CD4-positive, alpha-beta T cell treated with Interleukin-17A for 4 hours (primary cell): ENCODE data around the gene PHRF1.

Experiments
- DNase-seq: peaks from one replicate; pipeline ENCODE4 v3.0.0-alpha.2; 2020; ENCODE audit warnings: mixed read lengths

PHRF1 gene, protein sequence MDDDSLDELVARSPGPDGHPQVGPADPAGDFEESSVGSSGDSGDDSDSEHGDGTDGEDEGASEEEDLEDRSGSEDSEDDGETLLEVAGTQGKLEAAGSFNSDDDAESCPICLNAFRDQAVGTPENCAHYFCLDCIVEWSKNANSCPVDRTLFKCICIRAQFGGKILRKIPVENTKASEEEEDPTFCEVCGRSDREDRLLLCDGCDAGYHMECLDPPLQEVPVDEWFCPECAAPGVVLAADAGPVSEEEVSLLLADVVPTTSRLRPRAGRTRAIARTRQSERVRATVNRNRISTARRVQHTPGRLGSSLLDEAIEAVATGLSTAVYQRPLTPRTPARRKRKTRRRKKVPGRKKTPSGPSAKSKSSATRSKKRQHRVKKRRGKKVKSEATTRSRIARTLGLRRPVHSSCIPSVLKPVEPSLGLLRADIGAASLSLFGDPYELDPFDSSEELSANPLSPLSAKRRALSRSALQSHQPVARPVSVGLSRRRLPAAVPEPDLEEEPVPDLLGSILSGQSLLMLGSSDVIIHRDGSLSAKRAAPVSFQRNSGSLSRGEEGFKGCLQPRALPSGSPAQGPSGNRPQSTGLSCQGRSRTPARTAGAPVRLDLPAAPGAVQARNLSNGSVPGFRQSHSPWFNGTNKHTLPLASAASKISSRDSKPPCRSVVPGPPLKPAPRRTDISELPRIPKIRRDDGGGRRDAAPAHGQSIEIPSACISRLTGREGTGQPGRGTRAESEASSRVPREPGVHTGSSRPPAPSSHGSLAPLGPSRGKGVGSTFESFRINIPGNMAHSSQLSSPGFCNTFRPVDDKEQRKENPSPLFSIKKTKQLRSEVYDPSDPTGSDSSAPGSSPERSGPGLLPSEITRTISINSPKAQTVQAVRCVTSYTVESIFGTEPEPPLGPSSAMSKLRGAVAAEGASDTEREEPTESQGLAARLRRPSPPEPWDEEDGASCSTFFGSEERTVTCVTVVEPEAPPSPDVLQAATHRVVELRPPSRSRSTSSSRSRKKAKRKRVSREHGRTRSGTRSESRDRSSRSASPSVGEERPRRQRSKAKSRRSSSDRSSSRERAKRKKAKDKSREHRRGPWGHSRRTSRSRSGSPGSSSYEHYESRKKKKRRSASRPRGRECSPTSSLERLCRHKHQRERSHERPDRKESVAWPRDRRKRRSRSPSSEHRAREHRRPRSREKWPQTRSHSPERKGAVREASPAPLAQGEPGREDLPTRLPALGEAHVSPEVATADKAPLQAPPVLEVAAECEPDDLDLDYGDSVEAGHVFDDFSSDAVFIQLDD (N-terminal part only)

DNA sequence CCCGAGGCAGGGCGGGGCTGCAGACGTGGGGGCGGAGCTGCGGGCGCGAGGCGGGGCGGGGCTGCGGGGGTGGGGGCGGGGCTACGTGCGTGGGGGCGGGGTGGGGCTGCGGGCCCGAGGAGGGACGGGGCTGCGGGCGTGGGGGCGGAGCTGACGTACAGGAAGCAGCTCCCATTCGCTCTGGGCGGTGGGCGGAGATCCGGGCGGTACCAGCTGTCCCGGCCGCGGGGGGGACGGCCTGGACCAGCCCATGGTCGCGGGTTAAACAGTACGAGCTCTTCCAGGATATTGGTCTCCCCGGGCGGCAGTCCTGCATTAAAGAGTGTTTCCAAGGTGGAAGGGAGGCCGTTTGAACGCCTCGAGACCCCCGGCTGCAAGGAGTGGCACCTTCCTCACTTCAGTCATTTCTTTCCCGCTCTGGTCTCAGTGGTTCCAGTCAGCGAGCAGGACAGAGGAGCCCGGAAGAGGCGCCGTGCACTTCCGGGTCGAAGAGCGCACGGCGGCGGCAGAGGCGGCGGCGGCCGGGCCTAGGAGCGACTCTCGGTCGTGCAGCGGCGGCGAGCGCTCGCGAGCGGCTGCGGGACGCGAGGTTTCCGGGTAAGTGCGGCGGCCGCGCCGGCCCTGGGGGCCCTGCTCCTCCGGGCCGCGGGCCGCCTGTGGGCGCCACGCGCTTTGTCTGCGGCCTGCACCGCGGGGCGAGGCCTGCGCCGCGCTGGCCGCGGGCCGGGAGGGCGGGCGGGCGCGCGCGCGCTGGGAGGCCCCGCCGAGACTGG, at the start of gene PHRF1:
Gene PHRF1, plus strand, starts transcription at position 475 of the 773 bp plus-strand sequence. CDS start 5,043 bp downstream, outside the sequence.
- DNase-seq: peak; percentile 97

DNA sequence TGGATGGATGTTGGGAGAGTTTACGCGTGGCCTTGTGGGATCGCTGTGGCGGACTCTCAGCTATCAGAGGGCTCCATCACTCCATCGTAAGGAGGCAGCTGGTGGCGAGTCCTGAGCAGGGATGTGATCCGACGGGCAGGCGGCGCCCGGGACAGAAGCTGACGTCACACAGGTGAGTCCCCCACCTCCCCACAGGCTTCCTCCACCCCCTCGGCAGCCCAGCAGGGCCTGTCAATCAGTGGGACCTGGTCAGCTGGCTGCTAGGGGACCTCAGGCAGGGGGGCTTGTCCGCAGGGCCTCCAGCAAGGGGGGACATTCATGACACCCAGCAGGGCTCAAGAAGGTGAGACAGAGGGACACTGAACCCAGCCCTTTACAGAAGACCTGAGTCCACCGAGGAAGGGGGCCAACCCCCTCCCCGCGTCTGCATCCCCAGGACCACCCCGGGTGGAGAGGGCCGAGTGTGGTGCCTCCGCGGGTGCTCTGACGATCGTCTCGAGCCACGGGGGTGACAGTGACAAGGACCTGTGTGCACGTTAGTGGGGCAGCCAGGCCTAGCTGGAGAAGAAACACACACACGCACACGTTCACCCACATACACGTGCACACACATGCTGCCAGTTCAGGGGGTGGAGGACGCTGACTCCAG, 48.0 kb upstream of the PHRF1 start:
- no peak for DNase-seq

GRCh38 chr11:528815-529727, 47.2 kb upstream of the PHRF1 start:
- DNase-seq: no peak

DNA sequence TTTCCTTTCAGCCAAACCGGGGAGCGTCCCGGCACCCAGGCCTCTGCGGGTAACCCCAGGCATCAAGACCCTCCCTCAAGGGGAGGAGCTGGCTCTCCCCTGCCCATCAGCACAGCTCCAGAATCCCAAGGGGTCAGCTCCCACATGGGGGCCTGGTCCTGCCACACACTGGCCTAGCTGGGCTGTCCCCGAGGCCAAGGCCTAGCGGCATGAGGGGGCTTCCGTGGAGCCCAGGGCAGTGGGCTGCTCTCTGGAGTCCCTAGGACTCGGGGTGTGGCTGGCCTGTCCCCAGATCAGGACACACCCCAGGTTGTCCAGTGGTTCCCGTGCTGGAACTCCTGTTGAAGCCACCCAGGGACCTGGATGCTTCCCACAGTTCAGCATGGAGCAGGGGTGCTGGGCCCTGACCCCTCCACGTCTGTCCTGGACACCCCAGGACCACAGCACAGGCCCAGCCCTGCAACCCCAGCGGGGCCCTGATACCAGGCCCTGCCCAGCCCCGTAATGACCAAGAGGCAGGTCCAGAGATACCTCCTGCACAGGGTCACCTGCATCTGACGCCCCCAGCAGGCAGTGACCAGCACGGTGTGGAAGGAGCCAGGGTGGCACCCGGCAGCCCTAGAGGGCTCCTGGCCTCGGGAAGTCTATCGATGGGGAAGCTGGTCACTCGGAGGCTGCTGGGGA, 46.4 kb upstream of the PHRF1 start:
- no peak for DNase-seq

- no peak for DNase-seq
Observed at GRCh38 chr11:530960-531831, 45.1 kb upstream of the PHRF1 start.

- no peak for DNase-seq
Observed at GRCh38 chr11:531919-532526, 44.2 kb upstream of the PHRF1 start.

DNA sequence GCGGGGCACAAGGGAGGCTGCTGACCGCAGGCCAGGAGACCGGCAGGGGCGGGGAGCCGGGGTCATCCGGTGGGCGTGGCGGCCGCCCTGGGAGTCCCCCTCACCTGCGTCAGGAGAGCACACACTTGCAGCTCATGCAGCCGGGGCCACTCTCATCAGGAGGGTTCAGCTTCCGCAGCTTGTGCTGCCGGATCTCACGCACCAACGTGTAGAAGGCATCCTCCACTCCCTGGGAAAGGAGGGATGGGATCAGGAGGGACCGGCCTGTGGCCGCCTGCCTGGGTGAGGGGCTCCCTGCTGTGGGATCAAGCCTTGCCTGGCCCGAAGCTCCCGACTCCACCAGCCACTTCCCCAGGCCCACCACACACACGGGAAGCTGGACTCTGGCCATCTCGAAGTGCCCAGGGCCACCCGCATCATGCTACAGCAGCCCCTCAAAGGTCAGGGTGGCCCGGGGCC, 43.7 kb upstream of the PHRF1 start:
- no peak for DNase-seq

- DNase-seq: no peak
Observed at GRCh38 chr11:532986-533585, 43.2 kb upstream of the PHRF1 start.

- no peak for DNase-seq
Observed at GRCh38 chr11:533586-534395, 42.5 kb upstream of the PHRF1 start.

GRCh38 chr11:534396-535209, 41.7 kb upstream of the PHRF1 start:
- peak; percentile 51 for DNase-seq

GRCh38 chr11:535210-535518, 41.1 kb upstream of the PHRF1 start:
- DNase-seq: no peak

DNA sequence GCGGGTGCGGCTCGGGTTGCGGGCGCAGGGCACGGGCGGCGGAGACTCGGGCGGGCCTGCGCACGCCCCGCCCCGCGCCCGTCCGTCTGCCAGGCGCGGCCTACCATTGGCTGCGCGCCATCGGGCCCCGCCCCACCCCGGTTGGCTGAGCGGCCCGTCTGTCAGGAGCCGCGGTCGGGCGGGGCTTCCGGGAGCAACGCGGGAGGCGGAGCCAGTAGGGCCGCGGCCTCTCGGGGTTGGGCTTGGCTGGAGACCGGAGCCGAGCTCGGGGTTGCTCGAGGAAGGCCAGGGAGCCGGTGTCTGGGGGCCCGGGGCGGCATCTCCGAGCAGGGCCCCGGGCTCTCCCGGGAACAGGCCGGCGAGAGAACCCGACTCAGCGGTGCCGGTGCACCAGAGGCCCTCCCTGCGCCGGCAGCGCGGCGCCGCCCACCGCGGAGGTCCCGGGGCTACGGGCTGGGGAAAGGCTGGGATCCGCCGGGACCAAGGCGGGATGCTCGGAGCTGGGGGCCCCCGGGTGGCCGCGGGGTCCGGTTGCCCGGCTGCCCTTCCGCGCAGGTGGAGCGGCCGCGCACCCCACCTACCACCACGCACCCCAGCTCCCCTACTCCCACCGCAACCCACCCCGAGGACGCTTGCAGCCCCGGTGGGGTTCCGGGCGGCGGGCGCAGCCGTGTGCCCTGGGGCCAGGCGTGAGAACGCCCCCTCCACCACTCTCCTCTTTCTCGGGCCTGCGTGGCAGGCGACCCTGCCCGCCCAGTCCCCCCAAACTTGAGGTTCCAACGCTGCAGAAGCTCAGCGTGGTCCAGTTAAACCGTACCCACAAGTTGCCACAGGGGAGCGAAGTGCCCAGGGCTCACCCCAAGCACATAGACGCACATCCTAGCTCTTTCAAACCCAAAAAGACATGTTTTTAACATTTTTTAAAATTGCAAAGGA, 40.5 kb upstream of the PHRF1 start, which contains the start of gene HRAS:
Gene HRAS, minus strand, starts transcription at position 58 of the 936 bp plus-strand sequence.
- DNase-seq: peak; percentile 98

DNA sequence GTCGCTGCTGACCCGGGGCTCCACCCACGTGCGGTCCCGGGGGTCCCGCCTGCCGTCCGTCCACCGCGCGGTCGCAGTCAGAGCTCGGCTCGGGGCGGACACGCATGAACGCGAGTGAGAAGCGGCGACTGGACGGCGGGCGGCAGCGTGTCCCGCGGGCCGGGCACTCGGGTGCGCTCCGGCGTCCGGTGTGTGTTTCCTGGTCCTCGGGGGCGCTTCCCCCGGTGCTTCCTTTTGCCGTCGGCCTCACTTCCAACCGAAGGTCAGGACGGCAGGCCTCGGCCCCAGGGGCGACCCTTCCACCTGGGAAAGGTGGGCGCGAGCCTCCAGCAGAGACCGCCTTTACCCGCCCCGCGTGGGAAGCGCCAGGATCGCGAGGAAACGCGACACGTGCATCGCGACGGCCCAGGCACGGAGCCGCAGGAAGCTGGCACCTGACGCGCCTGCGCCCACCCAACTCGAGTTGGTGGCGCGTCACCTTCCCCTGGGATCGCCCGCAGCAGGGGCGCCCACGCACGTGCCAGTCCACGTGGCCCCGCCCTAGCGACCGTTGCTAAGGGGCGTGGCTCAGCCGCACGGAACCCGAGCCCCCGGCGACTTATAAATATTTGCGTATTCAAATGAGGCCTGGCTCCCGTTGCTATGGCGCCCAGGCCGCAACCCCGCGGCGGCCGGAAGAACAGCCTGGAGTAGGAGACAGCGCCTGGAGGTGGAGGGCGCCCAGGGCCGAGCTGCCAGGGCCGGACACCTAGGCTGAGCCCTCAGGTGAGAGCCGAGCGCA, 39.2 kb upstream of the PHRF1 start, which contains the start of gene LRRC56:
Gene LRRC56, plus strand, starts transcription at position 687 of the 781 bp plus-strand sequence. CDS start 3,158 bp downstream, outside the sequence.
- DNase-seq: peak; percentile 94
